K562 (cell line): ENCODE measurements around the gene GHRH. TPM values are rescaled to one million over a fixed set of nuclear protein-coding genes. Genes with fewer than 3 reads are reported as not detected.

Experiments
- ATAC-seq: fragments of 200-7000 bp; cut with Tn5 transposase; 3 replicates; pipeline ENCODE4 v1.9.1; 2020; ENCODE audit warnings: moderate library complexity
- BruUV-seq: library from RNA; stranded (reverse); fragments of 400-500 nt; replicated peaks from 2 replicates; lab custom pipeline; 2021; lab: Mats Ljungman, UMichigan
- CTCF ChIA-PET: fragments of 300-600 bp; formaldehyde crosslinking; extraction: SDS; loops from one replicate; lab custom pipeline; 2021; ENCODE audit warnings: low intra/inter-chr PET ratio; lab: Yijun Ruan, JAX
- POLR2A ChIA-PET: fragments of 300-600, 350-650 bp; sonication (Branson Sonifier 250); formaldehyde crosslinking; extraction: SDS; loops from one replicate; lab custom pipeline; 2021; ENCODE audit warnings: antibody characterized with exemption, inconsistent platforms; lab: Yijun Ruan, JAX
- DNase-seq, 4 experiments: peaks; one replicate each; pipeline versions ENCODE4 v3.0.0 to v3.0.0-alpha.2; 2011 to 2018; ENCODE audit warnings: low spot score in 3 of 4, mixed read lengths in 3 of 4; ENCODE audit errors: extremely low read depth in 1 of 4
- FAIRE-seq: peaks from 2 replicates; lab custom pipeline; 2011; peaks lifted over from hg19 to GRCh38; lab: Jason Lieb, UNC
- H2AFZ ChIP-seq: 2 replicates; pipeline ENCODE4 v1.6.0; 2011; ENCODE audit warnings: low read depth, low read length, control low read depth, inconsistent platforms
- H3K27ac ChIP-seq: fragments of 200-600 bp; 3 replicates; pipeline ENCODE4 v1.8.0; 2011; ENCODE audit warnings: low read depth, mild to moderate bottlenecking, control low read depth, inconsistent platforms, low read length, moderate library complexity, mixed read lengths; ENCODE audit errors: extremely low read depth
- H3K27me3 ChIP-seq, 2 experiments: fragments of 300-600 bp in 1 of 2; 2 replicates in 1 of 2; 3 replicates in 1 of 2; pipeline versions ENCODE4 v1.6.0 to v1.8.0; 2011; ENCODE audit warnings: inconsistent platforms in 2 of 2, low read length in 2 of 2, mild to moderate bottlenecking in 1 of 2, mixed read lengths in 1 of 2, moderate library complexity in 1 of 2; ENCODE audit not compliant: control insufficient read depth in 2 of 2, insufficient read depth in 2 of 2
- H3K36me3 ChIP-seq: fragments of 300-600 bp; 3 replicates; pipeline ENCODE4 v1.8.0; 2011; ENCODE audit warnings: mild to moderate bottlenecking, low read length, inconsistent platforms; ENCODE audit not compliant: control insufficient read depth, insufficient read depth
- H3K4me1 ChIP-seq, 2 experiments: fragments of 200-600 bp in 1 of 2; replicated peaks in 1 of 2; 2 replicates in 1 of 2; 3 replicates in 1 of 2; pipeline versions ENCODE4 v1.5.1 to v1.8.0; 2011; ENCODE audit warnings: inconsistent platforms in 2 of 2, low read length in 2 of 2, mild to moderate bottlenecking in 1 of 2, mixed read lengths in 1 of 2, moderate library complexity in 1 of 2; ENCODE audit not compliant: control insufficient read depth in 2 of 2, insufficient read depth in 2 of 2
- H3K4me2 ChIP-seq: 2 replicates; pipeline ENCODE4 v1.6.1; 2011; ENCODE audit warnings: low read length, control low read depth, inconsistent platforms, mixed read lengths; ENCODE audit not compliant: insufficient read depth
- H3K4me3 ChIP-seq: fragments of 200-600 bp; sonication (generic), shearing (Covaris generic); 2 replicates; pipeline ENCODE4 v1.5.1; 2016; ENCODE audit warnings: control low read depth, inconsistent platforms
- H3K79me2 ChIP-seq: fragments of 200-600 bp; 3 replicates; pipeline ENCODE4 v1.8.0; 2011; ENCODE audit warnings: low read length, inconsistent platforms; ENCODE audit not compliant: control insufficient read depth, insufficient read depth
- H3K9ac ChIP-seq, 2 experiments: 2 replicates each; pipeline versions ENCODE4 v1.6.0 to v1.6.1; 2011; ENCODE audit warnings: low read depth in 2 of 2, low read length in 2 of 2, control low read depth in 1 of 2, inconsistent platforms in 1 of 2, mild to moderate bottlenecking in 1 of 2, mixed read lengths in 1 of 2; ENCODE audit not compliant: insufficient read depth in 1 of 2
- H3K9me1 ChIP-seq: one replicate; pipeline ENCODE4 v1.6.0; 2011; ENCODE audit warnings: inconsistent platforms, mild to moderate bottlenecking, low read length, moderate library complexity; ENCODE audit not compliant: control insufficient read depth, insufficient read depth
- H3K9me3 ChIP-seq: replicated peaks from 2 replicates; pipeline ENCODE4 v1.5.1; 2011; ENCODE audit warnings: low read depth, low read length, inconsistent platforms; ENCODE audit not compliant: control insufficient read depth, insufficient read depth
- H4K20me1 ChIP-seq: replicated peaks from 2 replicates; pipeline ENCODE4 v1.6.1; 2011; ENCODE audit warnings: low read length, inconsistent platforms, mixed read lengths; ENCODE audit not compliant: control insufficient read depth, insufficient read depth
- DIDO1 ChIP-seq: fragments of 450-650 bp; IDR thresholded peaks from 2 replicates; pipeline ENCODE4 v1.6.1; 2016; ENCODE audit warnings: low read depth, missing biosample characterization, missing genetic modification characterization
- HEY1 ChIP-seq: fragments of 250-450 bp; sonication (Bioruptor Pico); IDR thresholded peaks from 2 replicates; pipeline ENCODE4 v1.5.0; 2020; ENCODE audit warnings: mild to moderate bottlenecking, moderate library complexity, borderline replicate concordance
- IFI16 ChIP-seq: fragments of 250-450 bp; sonication (Bioruptor Pico); IDR thresholded peaks from 2 replicates; pipeline ENCODE4 v2.1.2; 2022; ENCODE audit warnings: mild to moderate bottlenecking, inconsistent platforms
- REST ChIP-seq, 2 experiments: fragments of 450-650 bp; formaldehyde crosslinking in 1 of 2; IDR thresholded peaks; 2 replicates each; pipeline versions ENCODE4 v1.4.0 to v1.6.1; 2014 to 2020; ENCODE audit warnings: mild to moderate bottlenecking in 2 of 2, borderline replicate concordance in 1 of 2, low read depth in 1 of 2
- ZNF75A ChIP-seq: fragments of 450-650 bp; formaldehyde crosslinking; IDR thresholded peaks from 2 replicates; pipeline ENCODE4 v1.4.0; 2020; ENCODE audit warnings: mild to moderate bottlenecking
- WGBS: fragments of 100-300 bp; shearing (Covaris generic); methylation state at CpG from one replicate; pipeline ENCODE4 v1.1.6; 2016; ENCODE audit warnings: low coverage, mixed read lengths; ENCODE audit not compliant: insufficient coverage; ENCODE audit errors: missing lambda C conversion rate; 5-methylcytosine and 5-hydroxymethylcytosine counted together
- in situ Hi-C: fragments of 300-500 bp; cut with MboI; formaldehyde crosslinking; loops from 4 replicates; pipeline ENCODE4 v1.15.0; 2018; ENCODE audit warnings: inconsistent platforms, mixed read lengths
- intact Hi-C: fragments of 100-400 bp; cut with micrococcal nuclease; formaldehyde crosslinking; loops from 2 replicates; pipeline ENCODE4 v1.14.2; 2022
- polyA plus RNA-seq, 8 experiments: library from polyadenylated mRNA; depleted of rRNA in 4 of 8; stranded (reverse) in 5 of 8; unstranded in 3 of 8; fragments of >200 nt; fragmentation: Nextera tagmentation in 2 of 8; fragmentation: Illumina TruSeq in 1 of 8; extraction: Ambion mirVana in 2 of 8; extraction: Trizol in 1 of 8; gene quantifications; 2 replicates each; pipeline versions ENCODE4 v1.2.1 to v1.2.3, GENCODE V29; 2011 to 2014; ENCODE audit warnings: inconsistent platforms in 1 of 8, missing spikeins in 1 of 8
- total RNA-seq, 7 experiments: library from RNA; depleted of rRNA in 6 of 7; stranded (reverse); fragments of >200 nt in 6 of 7; fragmentation: Illumina TruSeq in 2 of 7; extraction: Trizol in 2 of 7; gene quantifications; 2 replicates each; pipeline versions ENCODE4 v1.2.1 to v1.2.3, GENCODE V29; 2011 to 2021; ENCODE audit warnings: low replicate concordance in 1 of 7
- TF ChIP-seq, protein P1 (sequence below): fragments of 250-450 bp; sonication (Bioruptor Pico); IDR thresholded peaks from 2 replicates; pipeline ENCODE4 v1.5.0; 2021

The GHRH gene
- total and polyA plus RNA-seq, 9 of the 15 experiments (the other 6 are each of a cell fraction or from before 2014, with no cell fraction given), result not detected

GRCh38 chr20:37301558-37301957, 39.9 kb upstream of the GHRH start:
- in situ Hi-C loops, result no loop called here
- H3K79me2 ChIP-seq, result peaks cover 32% of the 10 kb centered on the region
- CTCF ChIA-PET, result no interaction called here
- peaks cover 8 to 17% of the 10 kb centered on the region in 2 experiments; a peak in 3 of 5 replicates for H3K4me1 ChIP-seq
- H3K4me2 ChIP-seq, result no peak overlapping the region
- no peak for ATAC-seq
- no peaks in the 10 kb centered on the region for H4K20me1 ChIP-seq
- no peak for FAIRE-seq
- no peak overlapping the region for H3K9ac ChIP-seq
- intact Hi-C loops, result no loop called here
- DNase-seq, result no peak
- no peaks in the 10 kb centered on the region for H3K9me1 ChIP-seq
- no TSS peak for BruUV-seq
- no peak overlapping the region for H3K4me3 ChIP-seq
- H3K27me3 ChIP-seq, result no peaks in the 10 kb centered on the region
- no peaks in the 10 kb centered on the region for H3K9me3 ChIP-seq
- POLR2A ChIA-PET, result interaction anchor here (0.6 kb wide), 1 partner anchor 45 kb away, joined by 3 read pairs; no protein-coding TSS in a partner anchor
- peaks cover 72% of the 10 kb centered on the region for H3K36me3 ChIP-seq
- no peak overlapping the region for H2AFZ ChIP-seq
- no peak for TF ChIP-seq IFI16
- no peak for TF ChIP-seq REST (IDR thresholded peaks at IDR 0.05; ENCODE audit: borderline replicate concordance)
- TF ChIP-seq REST (CRISPR knock-in tag; IDR thresholded peaks at IDR 0.05; ENCODE audit: low read depth), result no peak
- TF ChIP-seq DIDO1 (tag), result no peak
- no peak for TF ChIP-seq HEY1 (CRISPR knock-in tag)
- no peak for TF ChIP-seq ZNF75A (CRISPR knock-in tag)
- TF ChIP-seq, protein P1, sequence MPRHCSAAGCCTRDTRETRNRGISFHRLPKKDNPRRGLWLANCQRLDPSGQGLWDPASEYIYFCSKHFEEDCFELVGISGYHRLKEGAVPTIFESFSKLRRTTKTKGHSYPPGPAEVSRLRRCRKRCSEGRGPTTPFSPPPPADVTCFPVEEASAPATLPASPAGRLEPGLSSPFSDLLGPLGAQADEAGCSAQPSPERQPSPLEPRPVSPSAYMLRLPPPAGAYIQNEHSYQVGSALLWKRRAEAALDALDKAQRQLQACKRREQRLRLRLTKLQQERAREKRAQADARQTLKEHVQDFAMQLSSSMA (CRISPR knock-in tag), result no peak
- TF ChIP-seq, all 486 proteins: peak for 0
- WGBS, result 89% methylated on average over 3 of the region's 3 CpGs
- no peak overlapping the region for H3K27ac ChIP-seq
